Measurements from ENCODE around the gene LRPAP1.

Gene LRPAP1

DNA sequence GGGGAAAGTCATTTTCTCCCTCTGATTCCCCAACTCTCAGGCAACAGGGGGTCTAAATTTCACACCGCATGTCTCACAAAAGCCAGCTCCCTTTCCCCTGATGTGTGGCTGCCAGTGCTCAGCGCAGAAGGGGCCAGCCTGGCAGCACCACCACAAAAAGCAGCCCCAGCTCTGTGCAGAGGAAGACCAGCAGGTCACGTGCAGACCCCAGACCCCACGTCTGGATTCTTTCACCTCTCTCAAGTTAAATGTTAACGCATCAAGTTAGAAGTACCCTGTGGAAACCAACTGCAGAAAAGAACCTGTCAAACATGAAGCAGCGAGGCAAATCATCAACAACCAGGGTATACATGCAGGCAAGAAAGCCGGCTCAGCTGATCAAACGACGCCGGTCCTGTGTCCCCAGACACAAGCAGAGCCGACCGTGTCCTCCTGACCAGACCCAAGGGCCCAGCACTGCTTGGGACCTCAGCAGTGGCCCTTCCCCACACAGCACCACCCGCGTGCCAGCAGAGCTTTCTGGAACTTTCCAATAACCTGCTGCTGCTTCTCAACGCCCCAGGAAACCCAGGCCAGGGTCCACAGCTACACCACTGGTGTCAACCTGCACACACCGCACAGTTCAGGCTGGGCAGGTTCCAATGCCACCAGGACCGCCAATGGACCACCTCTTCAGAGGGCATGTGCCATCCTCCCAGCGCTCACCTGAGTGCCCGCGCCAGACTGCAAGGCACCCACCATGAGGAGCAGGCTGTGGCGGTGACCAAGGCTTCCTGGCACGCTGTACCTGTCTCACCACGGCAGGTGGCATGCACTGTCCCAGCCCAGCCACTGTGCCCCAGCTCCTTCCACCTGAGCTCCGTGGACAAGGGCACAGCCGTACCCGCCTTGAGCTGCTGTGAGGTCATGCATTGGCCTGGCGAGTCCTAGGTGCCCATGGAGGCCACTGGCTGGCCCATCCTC lies 4.0 kb downstream of the LRPAP1 start:
- no peaks in the 10 kb centered on the region for H3F3A ChIP-seq (ENCODE audit: insufficient read depth, low read length)
- H3K9ac ChIP-seq (ENCODE audit: low read length), result no peak overlapping the region
- no peaks in the 10 kb centered on the region for H4K20me1 ChIP-seq (ENCODE audit: insufficient read depth, low read length)
- H3K36me3 ChIP-seq (ENCODE audit: insufficient read depth, low read length), result no peaks in the 10 kb centered on the region
- H3K27me3 ChIP-seq (ENCODE audit: insufficient read depth, low read length), result no peaks in the 10 kb centered on the region
- no peak overlapping the region for H3K27ac ChIP-seq (ENCODE audit: low read depth, low read length, poor library complexity, severe bottlenecking)
- H2AFZ ChIP-seq (ENCODE audit: low read length), result no peak overlapping the region
- no peak overlapping the region for H3K4me3 ChIP-seq (ENCODE audit: low read depth, low read length, poor library complexity, severe bottlenecking)
- no peaks in the 10 kb centered on the region for H3K79me2 ChIP-seq (ENCODE audit: insufficient read depth, low read length)
- no peak overlapping the region for H3K4me2 ChIP-seq (ENCODE audit: low read length)
- no peaks in the 10 kb centered on the region for H3K9me2 ChIP-seq (ENCODE audit: low read depth, low read length)
- peaks cover 12% of the 10 kb centered on the region for H3K4me1 ChIP-seq (ENCODE audit: insufficient read depth, low read length, severe bottlenecking)
- no peaks in the 10 kb centered on the region for H3K9me3 ChIP-seq (ENCODE audit: low read length)
- TF ChIP-seq, protein P1, sequence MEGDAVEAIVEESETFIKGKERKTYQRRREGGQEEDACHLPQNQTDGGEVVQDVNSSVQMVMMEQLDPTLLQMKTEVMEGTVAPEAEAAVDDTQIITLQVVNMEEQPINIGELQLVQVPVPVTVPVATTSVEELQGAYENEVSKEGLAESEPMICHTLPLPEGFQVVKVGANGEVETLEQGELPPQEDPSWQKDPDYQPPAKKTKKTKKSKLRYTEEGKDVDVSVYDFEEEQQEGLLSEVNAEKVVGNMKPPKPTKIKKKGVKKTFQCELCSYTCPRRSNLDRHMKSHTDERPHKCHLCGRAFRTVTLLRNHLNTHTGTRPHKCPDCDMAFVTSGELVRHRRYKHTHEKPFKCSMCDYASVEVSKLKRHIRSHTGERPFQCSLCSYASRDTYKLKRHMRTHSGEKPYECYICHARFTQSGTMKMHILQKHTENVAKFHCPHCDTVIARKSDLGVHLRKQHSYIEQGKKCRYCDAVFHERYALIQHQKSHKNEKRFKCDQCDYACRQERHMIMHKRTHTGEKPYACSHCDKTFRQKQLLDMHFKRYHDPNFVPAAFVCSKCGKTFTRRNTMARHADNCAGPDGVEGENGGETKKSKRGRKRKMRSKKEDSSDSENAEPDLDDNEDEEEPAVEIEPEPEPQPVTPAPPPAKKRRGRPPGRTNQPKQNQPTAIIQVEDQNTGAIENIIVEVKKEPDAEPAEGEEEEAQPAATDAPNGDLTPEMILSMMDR (IDR thresholded peaks at IDR 0.05; ENCODE audit: low read length), result no peak
- TF ChIP-seq EZH2 (IDR thresholded peaks at IDR 0.05; ENCODE audit: borderline replicate concordance, low read length), result no peak

- Histone ChIP-seq H3K36me3 (ENCODE audit: insufficient read depth, low read length) (no peaks in the 10 kb centered on the region), H3K9me2 (ENCODE audit: low read depth, low read length) (no peaks in the 10 kb centered on the region), H3F3A (ENCODE audit: insufficient read depth, low read length) (no peaks in the 10 kb centered on the region), H3K79me2 (ENCODE audit: insufficient read depth, low read length) (no peaks in the 10 kb centered on the region), H2AFZ (ENCODE audit: low read length) (no peak overlapping the region), H4K20me1 (ENCODE audit: insufficient read depth, low read length) (no peaks in the 10 kb centered on the region), H3K4me3 (ENCODE audit: low read depth, low read length, poor library complexity, severe bottlenecking) (no peak overlapping the region), H3K9me3 (ENCODE audit: low read length) (no peaks in the 10 kb centered on the region), H3K27ac (ENCODE audit: low read depth, low read length, poor library complexity, severe bottlenecking) (no peak overlapping the region), H3K4me2 (ENCODE audit: low read length) (no peak overlapping the region), H3K4me1 (ENCODE audit: insufficient read depth, low read length, severe bottlenecking) (peaks cover 12% of the 10 kb centered on the region), H3K9ac (ENCODE audit: low read length) (no peak overlapping the region), H3K27me3 (ENCODE audit: insufficient read depth, low read length) (no peaks in the 10 kb centered on the region)
- no peak for TF ChIP-seq EZH2 (IDR thresholded peaks at IDR 0.05; ENCODE audit: borderline replicate concordance, low read length)
- TF ChIP-seq, protein P1 (IDR thresholded peaks at IDR 0.05; ENCODE audit: low read length), result no peak
Measured at GRCh38 chr4:3527101-3527913, 4.9 kb downstream of the LRPAP1 start.

DNA sequence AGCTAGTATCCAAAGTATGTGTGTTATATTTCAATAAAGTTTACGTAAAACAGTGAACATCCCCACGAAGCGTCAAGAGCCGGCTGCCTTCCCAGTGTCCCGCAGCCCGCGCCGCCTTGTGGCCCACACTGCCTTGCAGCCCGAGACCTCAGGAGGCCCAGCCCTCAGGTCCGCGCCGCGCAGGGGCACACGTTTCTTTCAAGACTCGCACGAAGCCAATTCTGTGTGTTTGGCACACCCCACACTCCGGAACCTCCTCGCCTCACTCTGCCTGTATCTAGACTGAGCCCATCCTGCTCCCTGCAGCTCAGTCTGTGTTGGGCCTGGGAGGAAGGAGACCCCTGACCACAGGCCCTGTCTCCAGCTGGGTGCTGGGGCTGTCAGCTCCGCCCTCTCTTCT lies 5.8 kb downstream of the LRPAP1 start:
- Histone ChIP-seq H4K20me1 (ENCODE audit: insufficient read depth, low read length) (no peaks in the 10 kb centered on the region), H3K27ac (ENCODE audit: low read depth, low read length, poor library complexity, severe bottlenecking) (no peak overlapping the region), H3K4me2 (ENCODE audit: low read length) (no peak overlapping the region), H3K9ac (ENCODE audit: low read length) (no peak overlapping the region), H3K27me3 (ENCODE audit: insufficient read depth, low read length) (no peaks in the 10 kb centered on the region), H2AFZ (ENCODE audit: low read length) (no peak overlapping the region), H3K36me3 (ENCODE audit: insufficient read depth, low read length) (no peaks in the 10 kb centered on the region), H3K4me3 (ENCODE audit: low read depth, low read length, poor library complexity, severe bottlenecking) (no peak overlapping the region), H3K9me2 (ENCODE audit: low read depth, low read length) (no peaks in the 10 kb centered on the region), H3F3A (ENCODE audit: insufficient read depth, low read length) (no peaks in the 10 kb centered on the region), H3K9me3 (ENCODE audit: low read length) (no peaks in the 10 kb centered on the region), H3K79me2 (ENCODE audit: insufficient read depth, low read length) (no peaks in the 10 kb centered on the region), H3K4me1 (ENCODE audit: insufficient read depth, low read length, severe bottlenecking) (peaks cover 9% of the 10 kb centered on the region)
- no peak for TF ChIP-seq EZH2 (IDR thresholded peaks at IDR 0.05; ENCODE audit: borderline replicate concordance, low read length)
- TF ChIP-seq, protein P1 (IDR thresholded peaks at IDR 0.05; ENCODE audit: low read length), result no peak

Data from OCI-LY1 (cell line).